WTC11 (cell line): ENCODE results near the gene MRPS27. TPM values are rescaled to one million over a fixed set of nuclear protein-coding genes. Genes with fewer than 3 reads are reported as not detected.
A peak's percentile ranks its signal among the peaks of the same experiment; 100 is the strongest.

Source experiments
- ATAC-seq: fragments of 200-7000 bp; cut with Tn5 transposase; 2 replicates; pipeline ENCODE4 v1.10.0; 2021; ENCODE audit warnings: mild to moderate bottlenecking, moderate library complexity
- CTCF ChIA-PET: fragments of 300-600 bp; sonication (Branson Sonifier 250); formaldehyde crosslinking; loops from one replicate; lab custom pipeline; 2021; ENCODE audit warnings: antibody characterized with exemption; lab: Charles Lee
- POLR2A ChIA-PET: fragments of 350-600 bp; sonication (Branson Sonifier 250); formaldehyde crosslinking; loops from one replicate; lab custom pipeline; 2021; ENCODE audit warnings: antibody characterized with exemption; lab: Charles Lee
- DNase-seq: peaks from one replicate; pipeline ENCODE4 v3.0.0; 2021; ENCODE audit warnings: low spot score
- H3K27ac Mint-ChIP-seq: 2 replicates; pipeline ENCODE4 v1.8.0; 2021; ENCODE audit warnings: mixed read lengths
- H3K27me3 Mint-ChIP-seq: 2 replicates; pipeline ENCODE4 v1.8.0; 2021; ENCODE audit warnings: low read depth, mild to moderate bottlenecking, moderate library complexity, mixed read lengths
- H3K36me3 Mint-ChIP-seq: 2 replicates; pipeline ENCODE4 v1.8.0; 2021; ENCODE audit warnings: mixed read lengths
- H3K4me1 Mint-ChIP-seq: 2 replicates; pipeline ENCODE4 v1.8.0; 2022; ENCODE audit warnings: mixed read lengths
- H3K4me3 Mint-ChIP-seq: 2 replicates; pipeline ENCODE4 v1.8.0; 2021; ENCODE audit warnings: mild to moderate bottlenecking, moderate library complexity, mixed read lengths
- H3K9me3 Mint-ChIP-seq: 2 replicates; pipeline ENCODE4 v1.8.0; 2021; ENCODE audit warnings: mixed read lengths
- ATF1 ChIP-seq: sonication (generic); formaldehyde crosslinking; IDR thresholded peaks from 2 replicates; pipeline ENCODE4 v1.8.1; 2023; ENCODE audit warnings: mild to moderate bottlenecking, moderate library complexity, missing genetic modification reagents
- ELF4 ChIP-seq: sonication (generic); formaldehyde crosslinking; IDR thresholded peaks from 2 replicates; pipeline ENCODE4 v1.8.1; 2022; ENCODE audit warnings: low read depth, mild to moderate bottlenecking, moderate library complexity, missing genetic modification reagents
- ETV6 ChIP-seq: sonication (generic); formaldehyde crosslinking; IDR thresholded peaks from 2 replicates; pipeline ENCODE4 v1.8.1; 2022; ENCODE audit warnings: mild to moderate bottlenecking, missing genetic modification reagents
- FOXK1 ChIP-seq: sonication (generic); formaldehyde crosslinking; IDR thresholded peaks from 2 replicates; pipeline ENCODE4 v1.8.0; 2022; ENCODE audit warnings: mild to moderate bottlenecking, moderate library complexity, missing genetic modification reagents
- GABPB1 ChIP-seq: sonication (generic); formaldehyde crosslinking; IDR thresholded peaks from 2 replicates; pipeline ENCODE4 v1.8.1; 2023; ENCODE audit warnings: mild to moderate bottlenecking, missing genetic modification reagents
- GRHL2 ChIP-seq: fragments of 250-450 bp; sonication (Bioruptor Pico); IDR thresholded peaks from 2 replicates; pipeline ENCODE4 v1.8.0; 2022; ENCODE audit warnings: mild to moderate bottlenecking, moderate library complexity; ENCODE audit not compliant: insufficient replicate concordance, severe bottlenecking
- GTF2I ChIP-seq: fragments of 250-450 bp; sonication (Bioruptor Pico); conservative IDR thresholded peaks from 2 replicates; pipeline ENCODE4 v1.4.0; 2021; ENCODE audit warnings: mild to moderate bottlenecking
- KAT7 ChIP-seq: sonication (generic); formaldehyde crosslinking; IDR thresholded peaks from 2 replicates; pipeline ENCODE4 v1.8.1; 2023; ENCODE audit warnings: missing genetic modification reagents, mild to moderate bottlenecking, borderline replicate concordance
- NFATC4 ChIP-seq: fragments of 250-450 bp; sonication (Bioruptor Pico); IDR thresholded peaks from 2 replicates; pipeline ENCODE4 v1.9.0; 2021; ENCODE audit warnings: mild to moderate bottlenecking
- NFYB ChIP-seq: sonication (generic); formaldehyde crosslinking; conservative IDR thresholded peaks from 2 replicates; pipeline ENCODE4 v1.8.0; 2022; ENCODE audit warnings: low read depth, missing genetic modification reagents
- PRRX2 ChIP-seq: fragments of 250-450 bp; sonication (Bioruptor Pico); IDR thresholded peaks from 2 replicates; pipeline ENCODE4 v1.8.0; 2021; ENCODE audit warnings: mild to moderate bottlenecking
- RELA ChIP-seq: sonication (generic); formaldehyde crosslinking; IDR thresholded peaks from 2 replicates; pipeline ENCODE4 v1.8.1; 2022; ENCODE audit warnings: missing genetic modification reagents, mild to moderate bottlenecking, borderline replicate concordance
- SP1 ChIP-seq: sonication (generic); formaldehyde crosslinking; conservative IDR thresholded peaks from 2 replicates; pipeline ENCODE4 v1.8.1; 2022; ENCODE audit warnings: missing genetic modification reagents
- TCF7 ChIP-seq: sonication (generic); formaldehyde crosslinking; IDR thresholded peaks from 2 replicates; pipeline ENCODE4 v1.8.0; 2022; ENCODE audit warnings: mild to moderate bottlenecking, low read depth, missing genetic modification reagents, moderate library complexity
- TEAD1 ChIP-seq: sonication (generic); formaldehyde crosslinking; IDR thresholded peaks from 2 replicates; pipeline ENCODE4 v1.8.0; 2022; ENCODE audit warnings: mild to moderate bottlenecking, missing genetic modification reagents
- TEAD4 ChIP-seq: sonication (generic); formaldehyde crosslinking; IDR thresholded peaks from 2 replicates; pipeline ENCODE4 v1.8.0; 2022; ENCODE audit warnings: mild to moderate bottlenecking, missing genetic modification reagents
- ZBTB21 ChIP-seq: sonication (generic); formaldehyde crosslinking; IDR thresholded peaks from 2 replicates; pipeline ENCODE4 v1.8.1; 2023; ENCODE audit warnings: mild to moderate bottlenecking, missing genetic modification reagents, borderline replicate concordance
- ZNF671 ChIP-seq: fragments of 250-450 bp; sonication (Bioruptor Pico); IDR thresholded peaks from 2 replicates; pipeline ENCODE4 v1.8.0; 2021; ENCODE audit warnings: mild to moderate bottlenecking
- total RNA-seq: library from RNA; stranded (reverse); gene quantifications from 3 replicates; pipeline ENCODE4 v1.2.3, GENCODE V29; 2021
- TF ChIP-seq, protein P1 (sequence below): sonication (generic); formaldehyde crosslinking; IDR thresholded peaks from 2 replicates; pipeline ENCODE4 v1.8.1; 2022; ENCODE audit warnings: missing genetic modification reagents, borderline replicate concordance
- TF ChIP-seq, protein P2 (sequence below): sonication (generic); formaldehyde crosslinking; IDR thresholded peaks from 2 replicates; pipeline ENCODE4 v1.8.0; 2022; ENCODE audit warnings: mild to moderate bottlenecking, missing genetic modification reagents
- TF ChIP-seq, protein P3 (sequence below): fragments of 250-450 bp; sonication (Bioruptor Pico); IDR thresholded peaks from 2 replicates; pipeline ENCODE4 v1.9.0; 2021; ENCODE audit warnings: mild to moderate bottlenecking
- TF ChIP-seq, protein P4 (sequence below): sonication (generic); formaldehyde crosslinking; IDR thresholded peaks from 2 replicates; pipeline ENCODE4 v1.8.0; 2023; ENCODE audit warnings: missing genetic modification reagents
- TF ChIP-seq, protein P5 (sequence below): sonication (generic); formaldehyde crosslinking; IDR thresholded peaks from 2 replicates; pipeline ENCODE4 v1.8.0; 2022; ENCODE audit warnings: missing genetic modification reagents
- TF ChIP-seq, protein P6 (sequence below): sonication (generic); formaldehyde crosslinking; IDR thresholded peaks from 2 replicates; pipeline ENCODE4 v1.8.1; 2023; ENCODE audit warnings: mild to moderate bottlenecking, missing genetic modification reagents, moderate library complexity
- TF ChIP-seq, protein P7 (sequence below): sonication (generic); formaldehyde crosslinking; IDR thresholded peaks from 2 replicates; pipeline ENCODE4 v1.8.1; 2022; ENCODE audit warnings: low read depth, mild to moderate bottlenecking, moderate library complexity, missing genetic modification reagents, borderline replicate concordance
- TF ChIP-seq, protein P8 (sequence below): sonication (generic); formaldehyde crosslinking; IDR thresholded peaks from 2 replicates; pipeline ENCODE4 v1.8.1; 2023; ENCODE audit warnings: mild to moderate bottlenecking, missing genetic modification reagents

MRPS27 gene
- total RNA-seq, 1 experiment from 2014 or later = 80.1 TPM

DNA sequence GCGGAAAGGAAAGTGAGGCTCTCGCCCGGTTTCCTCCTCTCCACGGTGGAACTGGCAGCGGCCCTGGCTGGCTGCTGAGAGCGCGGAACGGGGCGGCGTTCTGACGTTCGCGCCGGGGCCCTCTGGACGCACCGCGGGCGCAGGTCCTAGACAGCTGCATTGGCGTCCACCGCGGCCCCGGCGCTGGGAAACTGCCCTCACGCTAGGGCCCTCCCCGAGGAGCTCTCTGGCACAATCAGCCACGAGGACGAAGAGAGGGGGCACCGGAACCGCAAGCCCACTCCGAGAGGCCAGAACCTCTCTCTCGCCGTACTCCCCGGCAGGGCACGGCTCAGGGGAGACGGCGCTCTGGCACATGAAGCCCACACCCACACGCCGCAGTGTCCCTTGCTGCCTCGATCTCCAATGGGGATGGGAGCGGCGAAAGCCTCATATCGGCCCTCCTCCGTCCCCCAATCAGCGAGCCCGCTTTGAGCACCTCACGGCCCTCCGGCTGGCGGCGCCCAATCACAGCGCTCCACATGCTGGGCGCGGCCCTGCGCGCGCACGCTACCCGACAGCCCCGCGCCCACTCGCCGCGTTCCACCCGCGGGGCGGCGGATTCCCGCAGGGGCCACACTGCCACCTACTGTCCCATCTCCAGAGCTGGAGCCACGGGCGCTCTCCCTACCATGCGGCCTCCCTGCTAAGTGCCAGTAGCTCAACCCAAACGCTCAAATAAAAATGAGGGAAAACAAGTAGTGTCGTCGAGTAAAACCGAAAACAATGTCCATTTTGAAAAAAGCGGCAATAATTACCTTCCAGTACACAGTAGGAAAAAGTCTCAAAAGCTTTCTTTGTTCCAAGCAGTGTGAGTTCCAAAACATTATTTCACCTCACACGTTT lies 11.8 kb downstream of the MRPS27 start:
- Mint-ChIP-seq H3K9me3 (peaks cover 4% of the 10 kb centered on the region; the same call in 1 of the 2 replicates), H3K4me1 (peaks cover 20% of the 10 kb centered on the region), H3K27me3 (no peaks in the 10 kb centered on the region), H3K4me3 (peak overlapping the region; percentile 75), H3K27ac (peak overlapping the region; percentile 97), H3K36me3 (peaks cover 35% of the 10 kb centered on the region)
- DNase-seq = peak; percentile 91
- ATAC-seq = peak; percentile 97
- CTCF ChIA-PET = interaction anchor here (0.6 to 1.5 kb wide), 8 partner anchors 12 to 610 kb away, joined by 3 to 12 read pairs (median 4); partner anchors contain the start of genes MRPS27 and PTCD2
- POLR2A ChIA-PET = interaction anchor here (0.9 to 2.8 kb wide), 3 partner anchors 9 to 16 kb away, joined by 3 to 11 read pairs (median 3); partner anchors contain the start of genes MRPS27 and PTCD2
- TF ChIP-seq, protein P1, sequence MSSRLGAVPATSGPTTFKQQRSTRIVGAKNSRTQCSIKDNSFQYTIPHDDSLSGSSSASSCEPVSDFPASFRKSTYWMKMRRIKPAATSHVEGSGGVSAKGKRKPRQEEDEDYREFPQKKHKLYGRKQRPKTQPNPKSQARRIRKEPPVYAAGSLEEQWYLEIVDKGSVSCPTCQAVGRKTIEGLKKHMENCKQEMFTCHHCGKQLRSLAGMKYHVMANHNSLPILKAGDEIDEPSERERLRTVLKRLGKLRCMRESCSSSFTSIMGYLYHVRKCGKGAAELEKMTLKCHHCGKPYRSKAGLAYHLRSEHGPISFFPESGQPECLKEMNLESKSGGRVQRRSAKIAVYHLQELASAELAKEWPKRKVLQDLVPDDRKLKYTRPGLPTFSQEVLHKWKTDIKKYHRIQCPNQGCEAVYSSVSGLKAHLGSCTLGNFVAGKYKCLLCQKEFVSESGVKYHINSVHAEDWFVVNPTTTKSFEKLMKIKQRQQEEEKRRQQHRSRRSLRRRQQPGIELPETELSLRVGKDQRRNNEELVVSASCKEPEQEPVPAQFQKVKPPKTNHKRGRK = no peak
- TF ChIP-seq ZBTB21 (CRISPR knock-in tag) = peak; percentile 89; the same call in 1 of the 2 replicates
- no peak for TF ChIP-seq GRHL2 (CRISPR knock-in tag)
- peak; percentile 88 for TF ChIP-seq TEAD1 (CRISPR knock-in tag)
- peak; percentile 95 for TF ChIP-seq ETV6 (CRISPR knock-in tag)
- TF ChIP-seq, protein P2, sequence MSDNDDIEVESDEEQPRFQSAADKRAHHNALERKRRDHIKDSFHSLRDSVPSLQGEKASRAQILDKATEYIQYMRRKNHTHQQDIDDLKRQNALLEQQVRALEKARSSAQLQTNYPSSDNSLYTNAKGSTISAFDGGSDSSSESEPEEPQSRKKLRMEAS = peak; percentile 91
- TF ChIP-seq GABPB1 (CRISPR knock-in tag) = peak; percentile 78
- TF ChIP-seq, protein P3, sequence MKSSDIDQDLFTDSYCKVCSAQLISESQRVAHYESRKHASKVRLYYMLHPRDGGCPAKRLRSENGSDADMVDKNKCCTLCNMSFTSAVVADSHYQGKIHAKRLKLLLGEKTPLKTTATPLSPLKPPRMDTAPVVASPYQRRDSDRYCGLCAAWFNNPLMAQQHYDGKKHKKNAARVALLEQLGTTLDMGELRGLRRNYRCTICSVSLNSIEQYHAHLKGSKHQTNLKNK (CRISPR knock-in tag) = no peak
- peak; percentile 63; the same call in 1 of the 2 replicates for TF ChIP-seq FOXK1 (CRISPR knock-in tag)
- no peak; the same call in 1 of the 2 replicates for TF ChIP-seq PRRX2
- peak; percentile 94 for TF ChIP-seq KAT7 (CRISPR knock-in tag)
- TF ChIP-seq, protein P4, sequence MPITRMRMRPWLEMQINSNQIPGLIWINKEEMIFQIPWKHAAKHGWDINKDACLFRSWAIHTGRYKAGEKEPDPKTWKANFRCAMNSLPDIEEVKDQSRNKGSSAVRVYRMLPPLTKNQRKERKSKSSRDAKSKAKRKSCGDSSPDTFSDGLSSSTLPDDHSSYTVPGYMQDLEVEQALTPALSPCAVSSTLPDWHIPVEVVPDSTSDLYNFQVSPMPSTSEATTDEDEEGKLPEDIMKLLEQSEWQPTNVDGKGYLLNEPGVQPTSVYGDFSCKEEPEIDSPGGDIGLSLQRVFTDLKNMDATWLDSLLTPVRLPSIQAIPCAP (CRISPR knock-in tag) = peak; percentile 81; the same call in 1 of the 2 replicates
- peak; percentile 37; the same call in 1 of the 2 replicates for TF ChIP-seq TEAD4
- TF ChIP-seq, protein P5, sequence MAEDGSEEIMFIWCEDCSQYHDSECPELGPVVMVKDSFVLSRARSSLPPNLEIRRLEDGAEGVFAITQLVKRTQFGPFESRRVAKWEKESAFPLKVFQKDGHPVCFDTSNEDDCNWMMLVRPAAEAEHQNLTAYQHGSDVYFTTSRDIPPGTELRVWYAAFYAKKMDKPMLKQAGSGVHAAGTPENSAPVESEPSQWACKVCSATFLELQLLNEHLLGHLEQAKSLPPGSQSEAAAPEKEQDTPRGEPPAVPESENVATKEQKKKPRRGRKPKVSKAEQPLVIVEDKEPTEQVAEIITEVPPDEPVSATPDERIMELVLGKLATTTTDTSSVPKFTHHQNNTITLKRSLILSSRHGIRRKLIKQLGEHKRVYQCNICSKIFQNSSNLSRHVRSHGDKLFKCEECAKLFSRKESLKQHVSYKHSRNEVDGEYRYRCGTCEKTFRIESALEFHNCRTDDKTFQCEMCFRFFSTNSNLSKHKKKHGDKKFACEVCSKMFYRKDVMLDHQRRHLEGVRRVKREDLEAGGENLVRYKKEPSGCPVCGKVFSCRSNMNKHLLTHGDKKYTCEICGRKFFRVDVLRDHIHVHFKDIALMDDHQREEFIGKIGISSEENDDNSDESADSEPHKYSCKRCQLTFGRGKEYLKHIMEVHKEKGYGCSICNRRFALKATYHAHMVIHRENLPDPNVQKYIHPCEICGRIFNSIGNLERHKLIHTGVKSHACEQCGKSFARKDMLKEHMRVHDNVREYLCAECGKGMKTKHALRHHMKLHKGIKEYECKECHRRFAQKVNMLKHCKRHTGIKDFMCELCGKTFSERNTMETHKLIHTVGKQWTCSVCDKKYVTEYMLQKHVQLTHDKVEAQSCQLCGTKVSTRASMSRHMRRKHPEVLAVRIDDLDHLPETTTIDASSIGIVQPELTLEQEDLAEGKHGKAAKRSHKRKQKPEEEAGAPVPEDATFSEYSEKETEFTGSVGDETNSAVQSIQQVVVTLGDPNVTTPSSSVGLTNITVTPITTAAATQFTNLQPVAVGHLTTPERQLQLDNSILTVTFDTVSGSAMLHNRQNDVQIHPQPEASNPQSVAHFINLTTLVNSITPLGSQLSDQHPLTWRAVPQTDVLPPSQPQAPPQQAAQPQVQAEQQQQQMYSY (CRISPR knock-in tag) = no peak
- TF ChIP-seq NFATC4 (CRISPR knock-in tag) = 0 out of 2 replicates have a peak, but pooled peaks have one; percentile 19
- TF ChIP-seq ELF4 = no peak
- peak; percentile 65; the same call in 1 of the 2 replicates for TF ChIP-seq TCF7
- TF ChIP-seq, protein P6, sequence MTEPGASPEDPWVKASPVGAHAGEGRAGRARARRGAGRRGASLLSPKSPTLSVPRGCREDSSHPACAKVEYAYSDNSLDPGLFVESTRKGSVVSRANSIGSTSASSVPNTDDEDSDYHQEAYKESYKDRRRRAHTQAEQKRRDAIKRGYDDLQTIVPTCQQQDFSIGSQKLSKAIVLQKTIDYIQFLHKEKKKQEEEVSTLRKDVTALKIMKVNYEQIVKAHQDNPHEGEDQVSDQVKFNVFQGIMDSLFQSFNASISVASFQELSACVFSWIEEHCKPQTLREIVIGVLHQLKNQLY (CRISPR knock-in tag) = no peak
- TF ChIP-seq SP1 (CRISPR knock-in tag) = peak; percentile 75; the same call in 1 of the 2 replicates
- no peak for TF ChIP-seq ATF1
- TF ChIP-seq NFYB (CRISPR knock-in tag) = peak; percentile 77
- TF ChIP-seq, protein P7, sequence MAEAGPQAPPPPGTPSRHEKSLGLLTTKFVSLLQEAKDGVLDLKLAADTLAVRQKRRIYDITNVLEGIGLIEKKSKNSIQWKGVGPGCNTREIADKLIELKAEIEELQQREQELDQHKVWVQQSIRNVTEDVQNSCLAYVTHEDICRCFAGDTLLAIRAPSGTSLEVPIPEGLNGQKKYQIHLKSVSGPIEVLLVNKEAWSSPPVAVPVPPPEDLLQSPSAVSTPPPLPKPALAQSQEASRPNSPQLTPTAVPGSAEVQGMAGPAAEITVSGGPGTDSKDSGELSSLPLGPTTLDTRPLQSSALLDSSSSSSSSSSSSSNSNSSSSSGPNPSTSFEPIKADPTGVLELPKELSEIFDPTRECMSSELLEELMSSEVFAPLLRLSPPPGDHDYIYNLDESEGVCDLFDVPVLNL (CRISPR knock-in tag) = no peak
- TF ChIP-seq, protein P8, sequence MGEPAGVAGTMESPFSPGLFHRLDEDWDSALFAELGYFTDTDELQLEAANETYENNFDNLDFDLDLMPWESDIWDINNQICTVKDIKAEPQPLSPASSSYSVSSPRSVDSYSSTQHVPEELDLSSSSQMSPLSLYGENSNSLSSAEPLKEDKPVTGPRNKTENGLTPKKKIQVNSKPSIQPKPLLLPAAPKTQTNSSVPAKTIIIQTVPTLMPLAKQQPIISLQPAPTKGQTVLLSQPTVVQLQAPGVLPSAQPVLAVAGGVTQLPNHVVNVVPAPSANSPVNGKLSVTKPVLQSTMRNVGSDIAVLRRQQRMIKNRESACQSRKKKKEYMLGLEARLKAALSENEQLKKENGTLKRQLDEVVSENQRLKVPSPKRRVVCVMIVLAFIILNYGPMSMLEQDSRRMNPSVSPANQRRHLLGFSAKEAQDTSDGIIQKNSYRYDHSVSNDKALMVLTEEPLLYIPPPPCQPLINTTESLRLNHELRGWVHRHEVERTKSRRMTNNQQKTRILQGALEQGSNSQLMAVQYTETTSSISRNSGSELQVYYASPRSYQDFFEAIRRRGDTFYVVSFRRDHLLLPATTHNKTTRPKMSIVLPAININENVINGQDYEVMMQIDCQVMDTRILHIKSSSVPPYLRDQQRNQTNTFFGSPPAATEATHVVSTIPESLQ (CRISPR knock-in tag) = no peak
- no peak for TF ChIP-seq GTF2I (CRISPR knock-in tag)
- TF ChIP-seq RELA (CRISPR knock-in tag) = peak; percentile 68; the same call in 1 of the 2 replicates
- no peak for TF ChIP-seq ZNF671 (CRISPR knock-in tag)
